Measurements from ENCODE around the gene C1orf198.

DNA sequence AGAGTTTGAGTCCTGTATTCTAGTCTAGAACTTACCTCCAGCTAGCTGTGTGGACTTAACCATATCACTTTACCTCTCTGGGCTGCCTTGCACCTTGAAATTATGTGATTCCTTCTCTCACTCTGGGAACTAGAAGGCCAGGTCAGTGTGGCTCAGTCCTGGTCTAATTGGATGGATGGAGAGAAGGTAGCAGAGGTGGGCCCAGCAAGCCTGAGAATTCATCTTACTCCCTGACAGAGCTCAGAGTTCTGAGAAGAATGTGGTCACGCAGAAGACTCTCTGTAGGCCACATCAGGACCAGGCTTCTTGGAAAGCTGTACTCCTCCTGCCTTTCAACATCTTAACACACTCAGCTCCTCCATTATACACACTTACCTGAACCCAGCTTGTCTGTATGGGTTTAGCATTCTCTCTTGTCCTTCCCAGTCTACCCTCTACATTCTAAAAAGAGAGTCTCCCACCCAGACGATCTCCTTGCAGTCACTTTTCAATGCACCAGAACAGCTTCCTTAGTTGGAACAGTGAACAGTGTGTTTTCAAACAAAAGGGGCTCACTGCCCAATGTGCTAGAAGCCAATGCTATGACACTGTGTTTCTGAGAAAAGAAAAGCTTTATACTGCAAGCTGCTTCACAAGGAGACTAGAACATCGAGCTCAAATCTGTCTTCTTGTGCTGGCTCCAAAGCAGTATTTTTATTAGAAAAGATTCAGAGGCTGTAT lies 60.6 kb downstream of the C1orf198 start:
- no peak for TF ChIP-seq BHLHE40 (IDR thresholded peaks at IDR 0.05; ENCODE audit: low read depth, low read length)
- TF ChIP-seq, protein P1, sequence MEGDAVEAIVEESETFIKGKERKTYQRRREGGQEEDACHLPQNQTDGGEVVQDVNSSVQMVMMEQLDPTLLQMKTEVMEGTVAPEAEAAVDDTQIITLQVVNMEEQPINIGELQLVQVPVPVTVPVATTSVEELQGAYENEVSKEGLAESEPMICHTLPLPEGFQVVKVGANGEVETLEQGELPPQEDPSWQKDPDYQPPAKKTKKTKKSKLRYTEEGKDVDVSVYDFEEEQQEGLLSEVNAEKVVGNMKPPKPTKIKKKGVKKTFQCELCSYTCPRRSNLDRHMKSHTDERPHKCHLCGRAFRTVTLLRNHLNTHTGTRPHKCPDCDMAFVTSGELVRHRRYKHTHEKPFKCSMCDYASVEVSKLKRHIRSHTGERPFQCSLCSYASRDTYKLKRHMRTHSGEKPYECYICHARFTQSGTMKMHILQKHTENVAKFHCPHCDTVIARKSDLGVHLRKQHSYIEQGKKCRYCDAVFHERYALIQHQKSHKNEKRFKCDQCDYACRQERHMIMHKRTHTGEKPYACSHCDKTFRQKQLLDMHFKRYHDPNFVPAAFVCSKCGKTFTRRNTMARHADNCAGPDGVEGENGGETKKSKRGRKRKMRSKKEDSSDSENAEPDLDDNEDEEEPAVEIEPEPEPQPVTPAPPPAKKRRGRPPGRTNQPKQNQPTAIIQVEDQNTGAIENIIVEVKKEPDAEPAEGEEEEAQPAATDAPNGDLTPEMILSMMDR (conservative IDR thresholded peaks at IDR 0.05; ENCODE audit: low read depth, low read length): no peak
- no peak for TF ChIP-seq RAD21 (IDR thresholded peaks at IDR 0.05; ENCODE audit: low read length)
- no peak for TF ChIP-seq SMC3 (IDR thresholded peaks at IDR 0.05; ENCODE audit: low read depth, low read length)
- no peak for TF ChIP-seq MXI1 (IDR thresholded peaks at IDR 0.05; ENCODE audit: borderline replicate concordance, low read depth, low read length)
- TF ChIP-seq CEBPB (IDR thresholded peaks at IDR 0.05; ENCODE audit: low read depth, low read length): no peak

Data from IMR-90 (cell line).